HG02642 (cell line): ENCODE results near the gene TP53TG5.

Experiments
- ATAC-seq: cut with Tn5 transposase; IDR thresholded peaks from one replicate; pipeline ENCODE4 v1.9.1; 2021; ENCODE audit warnings: mild to moderate bottlenecking; ENCODE audit not compliant: unreplicated experiment, poor library complexity

TP53TG5 gene

GRCh38 chr20:45406260-45407066 is 28.3 kb upstream of the TP53TG5 start:
- peak; percentile 39 for ATAC-seq

GRCh38 chr20:45405571-45406259 is 27.6 kb upstream of the TP53TG5 start:
- ATAC-seq, result peak; percentile 17

GRCh38 chr20:45404438-45404837 is 26.3 kb upstream of the TP53TG5 start:
- no peak for ATAC-seq

- no peak for ATAC-seq
Measured at GRCh38 chr20:45402946-45403345, 24.8 kb upstream of the TP53TG5 start.

- no peak for ATAC-seq
Measured at GRCh38 chr20:45400346-45401031, 22.4 kb upstream of the TP53TG5 start.

- ATAC-seq, result no peak
Measured at GRCh38 chr20:45399018-45399417, 20.9 kb upstream of the TP53TG5 start.

GRCh38 chr20:45395114-45395415 is 16.9 kb upstream of the TP53TG5 start:
- ATAC-seq, result no peak

GRCh38 chr20:45394221-45395113 is 16.3 kb upstream of the TP53TG5 start:
- no peak for ATAC-seq

- ATAC-seq, result no peak
Measured at GRCh38 chr20:45392733-45393132, 14.6 kb upstream of the TP53TG5 start.

GRCh38 chr20:45391559-45391958 is 13.4 kb upstream of the TP53TG5 start:
- no peak for ATAC-seq

- no peak for ATAC-seq
Measured at GRCh38 chr20:45390931-45391330, 12.8 kb upstream of the TP53TG5 start.

- no peak for ATAC-seq
Measured at GRCh38 chr20:45387274-45387673, 9.1 kb upstream of the TP53TG5 start.

GRCh38 chr20:45377269-45377668 is 856 bp downstream of the TP53TG5 start:
- ATAC-seq, result no peak

GRCh38 chr20:45374966-45375365 is 3.2 kb downstream of the TP53TG5 start:
- no peak for ATAC-seq

GRCh38 chr20:45374101-45374467 is 4.0 kb downstream of the TP53TG5 start:
- no peak for ATAC-seq

GRCh38 chr20:45373353-45374100 is 4.6 kb downstream of the TP53TG5 start:
- ATAC-seq, result peak; percentile 82

GRCh38 chr20:45372646-45373352 is 5.3 kb downstream of the TP53TG5 start:
- ATAC-seq, result no peak

- ATAC-seq, result no peak
Measured at GRCh38 chr20:45372241-45372640, 5.9 kb downstream of the TP53TG5 start.

GRCh38 chr20:45370571-45371160 is 7.5 kb downstream of the TP53TG5 start:
- ATAC-seq, result no peak
